GM12878 (cell line): Measurements from ENCODE around the gene PTX4. TPM values are rescaled to one million over a fixed set of nuclear protein-coding genes. Genes with fewer than 3 reads are reported as not detected.

Experiments used
- ATAC-seq: fragments of 200-7000 bp; cut with Tn5 transposase; 3 replicates; pipeline ENCODE4 v1.9.1; 2020; ENCODE audit warnings: mild to moderate bottlenecking, moderate library complexity
- BruUV-seq: library from RNA; stranded (reverse); fragments of 400-500 nt; replicated peaks from 2 replicates; lab custom pipeline; 2021; lab: Mats Ljungman, UMichigan
- CTCF ChIA-PET: fragments of 300-600 bp; sonication (Branson Sonifier 250); formaldehyde crosslinking; extraction: SDS; loops from one replicate; lab custom pipeline; 2021; ENCODE audit warnings: inconsistent platforms; lab: Yijun Ruan, JAX
- POLR2A ChIA-PET: fragments of 350-600 bp; formaldehyde crosslinking; extraction: SDS; loops from one replicate; lab custom pipeline; 2021; ENCODE audit warnings: inconsistent platforms; lab: Charles Lee
- RAD21 ChIA-PET: fragments of 300-600 bp; sonication (Branson Sonifier 250); formaldehyde crosslinking; loops from one replicate; lab custom pipeline; 2023; ENCODE audit warnings: antibody characterized with exemption; ENCODE audit not compliant: unreplicated experiment; lab: Charles Lee
- SMC1A ChIA-PET: fragments of 300-600 bp; sonication (Branson Sonifier 250); formaldehyde crosslinking; loops from one replicate; lab custom pipeline; 2023; ENCODE audit not compliant: unreplicated experiment, uncharacterized antibody; lab: Charles Lee
- DNase-seq: peaks from one replicate; pipeline ENCODE4 v3.0.0-alpha.2; 2011; ENCODE audit warnings: low read depth, low spot score
- FAIRE-seq: peaks from 3 replicates; lab custom pipeline; 2011; peaks lifted over from hg19 to GRCh38; lab: Jason Lieb, UNC
- H2AFZ ChIP-seq: 2 replicates; pipeline ENCODE4 v1.6.0; 2011; ENCODE audit warnings: low read depth, low read length, control low read depth; ENCODE audit not compliant: control insufficient read depth
- H3K27ac ChIP-seq: 2 replicates; pipeline ENCODE4 v1.5.1; 2011; ENCODE audit warnings: control low read depth; ENCODE audit not compliant: control insufficient read depth, insufficient read depth
- H3K27me3 ChIP-seq, 2 experiments: replicated peaks in 1 of 2; 2 replicates each; pipeline versions ENCODE4 v1.6.0 to v1.6.1; 2011; ENCODE audit warnings: low read length in 1 of 2; ENCODE audit not compliant: control insufficient read depth in 2 of 2, insufficient read depth in 2 of 2
- H3K36me3 ChIP-seq, 2 experiments: 2 replicates each; pipeline ENCODE4 v1.5.1; 2011; ENCODE audit warnings: low read length in 1 of 2; ENCODE audit not compliant: control insufficient read depth in 2 of 2, insufficient read depth in 2 of 2
- H3K4me1 ChIP-seq: 2 replicates; pipeline ENCODE4 v1.6.1; 2011; ENCODE audit warnings: mild to moderate bottlenecking, low read length, moderate library complexity, mixed read lengths; ENCODE audit not compliant: control insufficient read depth, insufficient read depth
- H3K4me2 ChIP-seq: 2 replicates; pipeline ENCODE4 v1.6.0; 2011; ENCODE audit warnings: control low read depth; ENCODE audit not compliant: control insufficient read depth, insufficient read depth
- H3K4me3 ChIP-seq: fragments of 200-600 bp; sonication (generic); 2 replicates; pipeline ENCODE4 v1.5.1; 2016
- H3K79me2 ChIP-seq: 2 replicates; pipeline ENCODE4 v1.6.0; 2011; ENCODE audit warnings: low read length; ENCODE audit not compliant: control insufficient read depth, insufficient read depth
- H3K9ac ChIP-seq: 2 replicates; pipeline ENCODE4 v1.8.0; 2011; ENCODE audit warnings: low read length, control low read depth, mixed read lengths; ENCODE audit not compliant: control insufficient read depth, insufficient read depth
- H3K9me3 ChIP-seq: replicated peaks from 3 replicates; pipeline ENCODE4 v1.5.1; 2011; ENCODE audit warnings: mild to moderate bottlenecking, low read length; ENCODE audit not compliant: control insufficient read depth, insufficient read depth
- H4K20me1 ChIP-seq: 2 replicates; pipeline ENCODE4 v1.6.0; 2011; ENCODE audit not compliant: control insufficient read depth, insufficient read depth
- BMI1 ChIP-seq: fragments of 450-650 bp; IDR thresholded peaks from 2 replicates; pipeline ENCODE4 v1.6.1; 2016; ENCODE audit warnings: mild to moderate bottlenecking, moderate library complexity, borderline replicate concordance
- ESRRA ChIP-seq: IDR thresholded peaks from 2 replicates; pipeline ENCODE4 v1.6.1; 2012; ENCODE audit warnings: mild to moderate bottlenecking, low read length, improper control_type of control experiment
- POLR2A ChIP-seq: IDR thresholded peaks from 2 replicates; pipeline ENCODE4 v1.6.1; 2011; ENCODE audit warnings: low read depth, mild to moderate bottlenecking, low read length
- WGBS: methylation state at CpG from one replicate; pipeline ENCODE4 v1.1.6; 2016; ENCODE audit warnings: low lambda C conversion rate; ENCODE audit not compliant: insufficient replicate concordance, insufficient coverage; ENCODE audit errors: missing lambda C conversion rate; 5-methylcytosine and 5-hydroxymethylcytosine counted together
- in situ Hi-C: fragments of 300-500 bp; cut with MboI; formaldehyde crosslinking; loops from 9 replicates; pipeline ENCODE4 v1.14.3; 2018; ENCODE audit warnings: mixed read lengths
- intact Hi-C: fragments of 100-400 bp; cut with micrococcal nuclease; formaldehyde crosslinking; loops from one replicate; pipeline ENCODE4 v1.14.2; 2022; ENCODE audit not compliant: unreplicated experiment
- polyA plus RNA-seq, 11 experiments: library from polyadenylated mRNA; depleted of rRNA in 4 of 11; unstranded in 6 of 11; stranded (reverse) in 5 of 11; fragments of >200 nt; fragmentation: Nextera tagmentation in 4 of 11; fragmentation: Illumina TruSeq in 1 of 11; extraction: Ambion mirVana in 4 of 11; extraction: Trizol in 1 of 11; gene quantifications; 1 replicate in 1 of 11; 2 replicates in 10 of 11; pipeline versions ENCODE4 v1.2.1 to v1.2.3, GENCODE V29; 2011 to 2016; ENCODE audit warnings: inconsistent platforms in 2 of 11, missing spikeins in 2 of 11, low read depth in 1 of 11
- total RNA-seq, 4 experiments: library from RNA; depleted of rRNA in 3 of 4; stranded (reverse); fragments of >200 nt in 3 of 4; fragmentation: Illumina TruSeq in 1 of 4; extraction: Trizol in 1 of 4; gene quantifications; 2 replicates each; pipeline versions ENCODE4 v1.2.1 to v1.2.3, GENCODE V29; 2013 to 2021

The PTX4 gene
- total and polyA plus RNA-seq, 10 of the 15 experiments (the other 5 are each of a cell fraction or from before 2014, with no cell fraction given): not detected

- Histone ChIP-seq H3K4me3 (no peak overlapping the region), H3K27me3 (no peaks in the 10 kb centered on the region), H3K27ac (no peak overlapping the region), H3K9me3 (no peaks in the 10 kb centered on the region), H2AFZ (no peak overlapping the region), H3K4me1 (no peaks in the 10 kb centered on the region), H4K20me1 (no peaks in the 10 kb centered on the region), H3K4me2 (no peak overlapping the region), H3K9ac (no peak overlapping the region), H3K79me2 (no peaks in the 10 kb centered on the region), H3K36me3 (peaks cover 5 to 11% of the 10 kb centered on the region in 2 experiments; a peak in 3 of 4 replicates)
- intact Hi-C loops (no loop called here), in situ Hi-C loops (no loop called here)
- ATAC-seq (no peak), FAIRE-seq (no peak), DNase-seq (no peak)
- TF ChIP-seq POLR2A (peak; percentile 44; the same call in 1 of the 2 replicates), BMI1 (no peak)
- RAD21 ChIA-PET: no interaction called here
- BruUV-seq: no TSS peak
- SMC1A ChIA-PET: no interaction called here
- POLR2A ChIA-PET: no interaction called here
- CTCF ChIA-PET: no interaction called here
- WGBS: 97% methylated on average over 34 of the region's 37 CpGs
These were observed 16.5 kb upstream of the PTX4 start for GRCh38 chr16:1505073-1505844.

GRCh38 chr16:1503110-1503955 lies 14.6 kb upstream of the PTX4 start:
- Histone ChIP-seq H3K27me3 (no peaks in the 10 kb centered on the region), H4K20me1 (no peaks in the 10 kb centered on the region), H3K27ac (no peak overlapping the region), H3K4me3 (no peak overlapping the region), H3K36me3 (peaks cover 5 to 11% of the 10 kb centered on the region in 2 experiments; a peak in 3 of 4 replicates), H3K79me2 (no peaks in the 10 kb centered on the region), H3K4me1 (no peaks in the 10 kb centered on the region)
- ChIA-PET RAD21 (no interaction called here), SMC1A (no interaction called here), CTCF (no interaction called here)
- TSS peak; percentile 44 for BruUV-seq
- no peak for DNase-seq
- in situ Hi-C loops: no loop called here
- no peak for TF ChIP-seq ESRRA
- TF ChIP-seq, all 136 proteins: peak for 0
- no peak for ATAC-seq
- POLR2A ChIA-PET: no interaction called here
- Histone ChIP-seq H2AFZ (no peak overlapping the region), H3K9ac (no peak overlapping the region), H3K4me2 (no peak overlapping the region), H3K9me3 (no peaks in the 10 kb centered on the region)
- FAIRE-seq: no peak
- intact Hi-C loops: no loop called here
- WGBS: 98% methylated on average over 37 of the region's 37 CpGs
